ENCODE measurements around the gene EOLA2. TPM values are rescaled to one million over a fixed set of nuclear protein-coding genes. Genes with fewer than 3 reads are reported as not detected.

EOLA2 gene
- total and polyA plus RNA-seq, 9 of the 15 experiments (the other 6 are each of a cell fraction or from before 2014, with no cell fraction given) = 27.7 to 61.5 (median 44.3) TPM

GRCh38 chrX:149938427-149938880, at the start of gene EOLA2 (continued):
- TF ChIP-seq CEBPZ (IDR thresholded peaks at IDR 0.05; ENCODE audit: borderline replicate concordance, low read depth, low read length) = no peak
- no peak for TF ChIP-seq SRSF1 (IDR thresholded peaks at IDR 0.05; ENCODE audit: low read depth, low read length)
- TF ChIP-seq DEAF1 (CRISPR knock-in tag; IDR thresholded peaks at IDR 0.05) = no peak
- no peak for TF ChIP-seq SMARCA5 (IDR thresholded peaks at IDR 0.05)

GRCh38 chrX:149987613-149988012, 49.3 kb upstream of the EOLA2 start:
- H3K4me3 ChIP-seq = no peak overlapping the region
- ATAC-seq = no peak
- no peak overlapping the region for H3K9ac ChIP-seq (ENCODE audit: insufficient read depth in 1 of 2, low read depth in 2 of 2, low read length in 2 of 2)
- intact Hi-C loops (cut with micrococcal nuclease) = no loop called here
- no peaks in the 10 kb centered on the region for H3K27me3 ChIP-seq (ENCODE audit: control insufficient read depth in 2 of 2, insufficient read depth in 2 of 2, low read length in 2 of 2)
- no peaks in the 10 kb centered on the region for H4K20me1 ChIP-seq (replicated peaks; ENCODE audit: control insufficient read depth, insufficient read depth, low read length)
- TF ChIP-seq ZBTB33 (CRISPR knock-in tag; IDR thresholded peaks at IDR 0.05) = no peak
- TF ChIP-seq CHCHD3 (CRISPR knock-in tag; IDR thresholded peaks at IDR 0.05) = no peak
- TF ChIP-seq SAFB (IDR thresholded peaks at IDR 0.05; ENCODE audit: borderline replicate concordance, low read depth, low read length) = no peak
- no peak for TF ChIP-seq ETV1 (tag; conservative IDR thresholded peaks at IDR 0.05; ENCODE audit: low read depth)
- TF ChIP-seq KLF13 (tag; IDR thresholded peaks at IDR 0.05; ENCODE audit: borderline replicate concordance, low read depth) = no peak
- TF ChIP-seq ZNF707 (CRISPR knock-in tag; conservative IDR thresholded peaks at IDR 0.05) = no peak
- no peak for TF ChIP-seq NR2F6 (CRISPR knock-in tag; IDR thresholded peaks at IDR 0.05)
- no peak for TF ChIP-seq KDM4B (IDR thresholded peaks at IDR 0.05; ENCODE audit: borderline replicate concordance in 2 of 2, low read depth in 1 of 2)
- no peak for FAIRE-seq
- ChIA-PET CTCF (ENCODE audit: low intra/inter-chr PET ratio) (no interaction called here), POLR2A (interaction anchor here (0.5 kb wide), 1 partner anchor 48 kb away, joined by 3 read pairs; no protein-coding TSS in a partner anchor)
- H3K4me1 ChIP-seq (replicated peaks in 1 of 2; ENCODE audit: control insufficient read depth in 2 of 2, insufficient read depth in 2 of 2, low read length in 2 of 2) = no peaks in the 10 kb centered on the region
- no peaks in the 10 kb centered on the region for H3K79me2 ChIP-seq (ENCODE audit: control insufficient read depth, insufficient read depth, low read length)
- H2AFZ ChIP-seq (ENCODE audit: low read depth, low read length) = no peak overlapping the region
- no peaks in the 10 kb centered on the region for H3K36me3 ChIP-seq (ENCODE audit: control insufficient read depth, insufficient read depth, low read length)
- BruUV-seq (replicated peaks) = no TSS peak
- in situ Hi-C loops (cut with MboI) = no loop called here
- no peak overlapping the region for H3K4me2 ChIP-seq (ENCODE audit: insufficient read depth, low read length)
- no peak for DNase-seq (ENCODE audit: extremely low read depth in 1 of 4, low spot score in 3 of 4)
- H3K9me1 ChIP-seq (ENCODE audit: control insufficient read depth, insufficient read depth, low read length) = no peaks in the 10 kb centered on the region
- no peaks in the 10 kb centered on the region for H3K9me3 ChIP-seq (replicated peaks; ENCODE audit: control insufficient read depth, insufficient read depth, low read depth, low read length)
- H3K27ac ChIP-seq (ENCODE audit: extremely low read depth, low read depth, low read length) = no peak overlapping the region

Data from K562 (cell line).